ENCODE results near the gene EIF3A. TPM values are rescaled to one million over a fixed set of nuclear protein-coding genes. Genes with fewer than 3 reads are reported as not detected.

The EIF3A gene
- total RNA-seq, 1 donor from 2014 or later, result 148 TPM

Other genes with a start within 250 kb of the EIF3A start
- 0.22 and 0.61 TPM in 2 replicates for gene NANOS1, start 51.1 kb downstream of the EIF3A start, total RNA-seq
- 44.0 and 44.7 TPM in 2 replicates for gene DENND10, start 23.3 kb upstream of the EIF3A start, total RNA-seq
- 28.0 and 35.1 TPM in 2 replicates for gene SFXN4, start 84.9 kb upstream of the EIF3A start, total RNA-seq
- gene PRDX3, start 98.0 kb upstream of the EIF3A start, total RNA-seq, result 127 TPM in 2 replicates
- 50.1 and 51.8 TPM in 2 replicates for gene GRK5, start 126.8 kb upstream of the EIF3A start, total RNA-seq